GM23338 (cell line): Measurements from ENCODE around the gene ALX3. TPM values are rescaled to one million over a fixed set of nuclear protein-coding genes. Genes with fewer than 3 reads are reported as not detected.

ENCODE experiments used
- ATAC-seq: fragments of 200-7000 bp; cut with Tn5 transposase; 3 replicates; pipeline ENCODE4 v1.9.1; 2020
- DNase-seq: peaks from one replicate; pipeline ENCODE4 v3.0.0-alpha.2; 2015; ENCODE audit warnings: low spot score
- H2AFZ ChIP-seq: fragments of 200-600 bp; sonication (generic); 2 replicates; pipeline ENCODE4 v1.8.0; 2016; ENCODE audit warnings: antibody characterized with exemption, mild to moderate bottlenecking, moderate library complexity
- H3F3A ChIP-seq: fragments of 200-600 bp; sonication (generic); replicated peaks from 2 replicates; pipeline ENCODE4 v1.8.0; 2017; ENCODE audit warnings: antibody characterized with exemption, mixed run types, low read depth
- H3K27ac ChIP-seq: fragments of 200-600 bp; sonication (generic); 2 replicates; pipeline ENCODE4 v1.6.1; 2016; ENCODE audit warnings: low read depth
- H3K27me3 ChIP-seq: fragments of 200-600 bp; sonication (generic); 2 replicates; pipeline ENCODE4 v1.8.0; 2016; ENCODE audit warnings: mild to moderate bottlenecking, mixed run types, moderate library complexity; ENCODE audit not compliant: insufficient read depth
- H3K36me3 ChIP-seq: fragments of 200-600 bp; sonication (generic); 2 replicates; pipeline ENCODE4 v1.8.0; 2016; ENCODE audit warnings: mild to moderate bottlenecking; ENCODE audit not compliant: insufficient read depth
- H3K4me1 ChIP-seq: fragments of 200-600 bp; sonication (generic); 2 replicates; pipeline ENCODE4 v1.8.0; 2016; ENCODE audit warnings: mild to moderate bottlenecking, moderate library complexity; ENCODE audit not compliant: insufficient read depth
- H3K4me2 ChIP-seq: fragments of 200-600 bp; sonication (generic); 2 replicates; pipeline ENCODE4 v1.7.1; 2017; ENCODE audit warnings: mixed run types
- H3K4me3 ChIP-seq: fragments of 200-600 bp; sonication (generic); 2 replicates; pipeline ENCODE4 v1.6.1; 2016; ENCODE audit warnings: mixed run types
- H3K79me2 ChIP-seq: fragments of 200-600 bp; sonication (generic); replicated peaks from 2 replicates; pipeline ENCODE4 v1.8.0; 2017; ENCODE audit warnings: mild to moderate bottlenecking; ENCODE audit not compliant: insufficient read depth
- H3K9me2 ChIP-seq: fragments of 200-600 bp; sonication (generic); 2 replicates; pipeline ENCODE4 v1.8.0; 2017; ENCODE audit not compliant: insufficient read depth
- H4K20me1 ChIP-seq: fragments of 200-600 bp; sonication (generic); replicated peaks from 2 replicates; pipeline ENCODE4 v1.8.0; 2017; ENCODE audit warnings: mild to moderate bottlenecking; ENCODE audit not compliant: insufficient read depth
- H3K27ac Mint-ChIP-seq: 2 replicates; pipeline ENCODE4 v1.8.0; 2020; ENCODE audit warnings: inconsistent platforms, mild to moderate bottlenecking, moderate library complexity, mixed read lengths
- H3K27me3 Mint-ChIP-seq: 3 replicates; pipeline ENCODE4 v1.8.0; 2022; ENCODE audit warnings: low read depth, mild to moderate bottlenecking, moderate library complexity, mixed read lengths, inconsistent platforms; ENCODE audit not compliant: insufficient read depth, poor library complexity
- H3K36me3 Mint-ChIP-seq: 3 replicates; pipeline ENCODE4 v1.8.0; 2021; ENCODE audit warnings: low read depth, mild to moderate bottlenecking, inconsistent platforms, moderate library complexity, mixed read lengths
- H3K4me1 Mint-ChIP-seq: 3 replicates; pipeline ENCODE4 v1.8.0; 2020; ENCODE audit warnings: mild to moderate bottlenecking, inconsistent platforms, mixed read lengths
- H3K4me3 Mint-ChIP-seq: 3 replicates; pipeline ENCODE4 v1.8.0; 2021; ENCODE audit warnings: moderate library complexity, mild to moderate bottlenecking, inconsistent platforms, mixed read lengths
- H3K9me3 Mint-ChIP-seq: 3 replicates; pipeline ENCODE4 v1.8.0; 2020; ENCODE audit warnings: moderate library complexity, mild to moderate bottlenecking, inconsistent platforms, mixed read lengths
- CTCF ChIP-seq, 2 experiments: fragments of 200-600 bp in 1 of 2; sonication (generic) in 1 of 2; conservative IDR thresholded peaks; 2 replicates each; pipeline versions ENCODE4 v1.5.1 to v1.6.1; 2016 to 2017; ENCODE audit warnings: antibody characterized with exemption in 2 of 2, low read depth in 2 of 2, mild to moderate bottlenecking in 2 of 2, moderate library complexity in 1 of 2
- EZH2phosphoT487 ChIP-seq: fragments of 200-600 bp; sonication (generic); IDR thresholded peaks from one replicate; pipeline ENCODE4 v1.8.1; 2018; ENCODE audit warnings: antibody characterized with exemption; ENCODE audit not compliant: unreplicated experiment
- NANOG ChIP-seq: IDR thresholded peaks from 2 replicates; pipeline ENCODE4 v1.6.1; 2016; ENCODE audit warnings: antibody characterized with exemption, borderline replicate concordance
- POLR2AphosphoS5 ChIP-seq: IDR thresholded peaks from 2 replicates; pipeline ENCODE4 v1.6.1; 2016; ENCODE audit warnings: antibody characterized with exemption, low read depth
- ZNF331 ChIP-seq: fragments of 250-450 bp; sonication (Bioruptor Pico); IDR thresholded peaks from 2 replicates; pipeline ENCODE4 v1.5.0; 2020; ENCODE audit warnings: low read depth, mild to moderate bottlenecking, moderate library complexity
- polyA plus RNA-seq: library from polyadenylated mRNA; unstranded; fragments of >200 nt; fragmentation: Nextera tagmentation; extraction: Ambion mirVana; gene quantifications from 2 replicates; pipeline ENCODE4 v1.2.1, GENCODE V29; 2016
- total RNA-seq: library from RNA; depleted of rRNA; stranded (reverse); fragments of >200 nt; shearing (Covaris generic); gene quantifications from 2 replicates; pipeline ENCODE4 v1.2.3, GENCODE V29; 2014
- TF ChIP-seq, protein P1 (sequence below): fragments of 250-450 bp; sonication (Bioruptor Pico); IDR thresholded peaks from 2 replicates; pipeline ENCODE4 v1.5.0; 2020; ENCODE audit warnings: mild to moderate bottlenecking, moderate library complexity

The ALX3 gene
- total and polyA plus RNA-seq, 2 experiments from 2014 or later, result not detected

GRCh38 chr1:110114173-110114572, 43.7 kb upstream of the ALX3 start (continued):
- TF ChIP-seq, protein P1, sequence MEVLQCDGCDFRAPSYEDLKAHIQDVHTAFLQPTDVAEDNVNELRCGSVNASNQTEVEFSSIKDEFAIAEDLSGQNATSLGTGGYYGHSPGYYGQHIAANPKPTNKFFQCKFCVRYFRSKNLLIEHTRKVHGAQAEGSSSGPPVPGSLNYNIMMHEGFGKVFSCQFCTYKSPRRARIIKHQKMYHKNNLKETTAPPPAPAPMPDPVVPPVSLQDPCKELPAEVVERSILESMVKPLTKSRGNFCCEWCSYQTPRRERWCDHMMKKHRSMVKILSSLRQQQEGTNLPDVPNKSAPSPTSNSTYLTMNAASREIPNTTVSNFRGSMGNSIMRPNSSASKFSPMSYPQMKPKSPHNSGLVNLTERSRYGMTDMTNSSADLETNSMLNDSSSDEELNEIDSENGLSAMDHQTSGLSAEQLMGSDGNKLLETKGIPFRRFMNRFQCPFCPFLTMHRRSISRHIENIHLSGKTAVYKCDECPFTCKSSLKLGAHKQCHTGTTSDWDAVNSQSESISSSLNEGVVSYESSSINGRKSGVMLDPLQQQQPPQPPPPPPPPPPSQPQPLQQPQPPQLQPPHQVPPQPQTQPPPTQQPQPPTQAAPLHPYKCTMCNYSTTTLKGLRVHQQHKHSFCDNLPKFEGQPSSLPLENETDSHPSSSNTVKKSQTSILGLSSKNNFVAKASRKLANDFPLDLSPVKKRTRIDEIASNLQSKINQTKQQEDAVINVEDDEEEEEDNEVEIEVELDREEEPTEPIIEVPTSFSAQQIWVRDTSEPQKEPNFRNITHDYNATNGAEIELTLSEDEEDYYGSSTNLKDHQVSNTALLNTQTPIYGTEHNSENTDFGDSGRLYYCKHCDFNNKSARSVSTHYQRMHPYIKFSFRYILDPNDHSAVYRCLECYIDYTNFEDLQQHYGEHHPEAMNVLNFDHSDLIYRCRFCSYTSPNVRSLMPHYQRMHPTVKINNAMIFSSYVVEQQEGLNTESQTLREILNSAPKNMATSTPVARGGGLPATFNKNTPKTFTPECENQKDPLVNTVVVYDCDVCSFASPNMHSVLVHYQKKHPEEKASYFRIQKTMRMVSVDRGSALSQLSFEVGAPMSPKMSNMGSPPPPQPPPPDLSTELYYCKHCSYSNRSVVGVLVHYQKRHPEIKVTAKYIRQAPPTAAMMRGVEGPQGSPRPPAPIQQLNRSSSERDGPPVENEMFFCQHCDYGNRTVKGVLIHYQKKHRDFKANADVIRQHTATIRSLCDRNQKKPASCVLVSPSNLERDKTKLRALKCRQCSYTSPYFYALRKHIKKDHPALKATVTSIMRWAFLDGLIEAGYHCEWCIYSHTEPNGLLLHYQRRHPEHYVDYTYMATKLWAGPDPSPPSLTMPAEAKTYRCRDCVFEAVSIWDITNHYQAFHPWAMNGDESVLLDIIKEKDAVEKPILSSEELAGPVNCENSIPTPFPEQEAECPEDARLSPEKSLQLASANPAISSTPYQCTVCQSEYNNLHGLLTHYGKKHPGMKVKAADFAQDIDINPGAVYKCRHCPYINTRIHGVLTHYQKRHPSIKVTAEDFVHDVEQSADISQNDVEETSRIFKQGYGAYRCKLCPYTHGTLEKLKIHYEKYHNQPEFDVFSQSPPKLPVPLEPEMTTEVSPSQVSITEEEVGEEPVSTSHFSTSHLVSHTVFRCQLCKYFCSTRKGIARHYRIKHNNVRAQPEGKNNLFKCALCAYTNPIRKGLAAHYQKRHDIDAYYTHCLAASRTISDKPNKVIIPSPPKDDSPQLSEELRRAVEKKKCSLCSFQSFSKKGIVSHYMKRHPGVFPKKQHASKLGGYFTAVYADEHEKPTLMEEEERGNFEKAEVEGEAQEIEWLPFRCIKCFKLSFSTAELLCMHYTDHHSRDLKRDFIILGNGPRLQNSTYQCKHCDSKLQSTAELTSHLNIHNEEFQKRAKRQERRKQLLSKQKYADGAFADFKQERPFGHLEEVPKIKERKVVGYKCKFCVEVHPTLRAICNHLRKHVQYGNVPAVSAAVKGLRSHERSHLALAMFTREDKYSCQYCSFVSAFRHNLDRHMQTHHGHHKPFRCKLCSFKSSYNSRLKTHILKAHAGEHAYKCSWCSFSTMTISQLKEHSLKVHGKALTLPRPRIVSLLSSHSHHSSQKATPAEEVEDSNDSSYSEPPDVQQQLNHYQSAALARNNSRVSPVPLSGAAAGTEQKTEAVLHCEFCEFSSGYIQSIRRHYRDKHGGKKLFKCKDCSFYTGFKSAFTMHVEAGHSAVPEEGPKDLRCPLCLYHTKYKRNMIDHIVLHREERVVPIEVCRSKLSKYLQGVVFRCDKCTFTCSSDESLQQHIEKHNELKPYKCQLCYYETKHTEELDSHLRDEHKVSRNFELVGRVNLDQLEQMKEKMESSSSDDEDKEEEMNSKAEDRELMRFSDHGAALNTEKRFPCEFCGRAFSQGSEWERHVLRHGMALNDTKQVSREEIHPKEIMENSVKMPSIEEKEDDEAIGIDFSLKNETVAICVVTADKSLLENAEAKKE (CRISPR knock-in tag), result no peak
- TF ChIP-seq EZH2phosphoT487, result no peak

GRCh38 chr1:110113551-110113950, 43.1 kb upstream of the ALX3 start:
- Histone ChIP-seq H3K9me2 (no peaks in the 10 kb centered on the region), H3K4me3 (no peak overlapping the region), H3K36me3 (no peaks in the 10 kb centered on the region), H4K20me1 (no peaks in the 10 kb centered on the region), H3F3A (no peaks in the 10 kb centered on the region), H3K4me2 (no peak overlapping the region), H3K79me2 (no peaks in the 10 kb centered on the region), H2AFZ (no peak overlapping the region), H3K27ac (no peak overlapping the region), H3K27me3 (no peaks in the 10 kb centered on the region), H3K4me1 (no peaks in the 10 kb centered on the region; the same call in 1 of the 2 replicates)
- Mint-ChIP-seq H3K4me1 (no peaks in the 10 kb centered on the region; the same call in 2 of the 3 replicates), H3K27me3 (peaks cover 18% of the 10 kb centered on the region), H3K36me3 (no peaks in the 10 kb centered on the region), H3K4me3 (no peak overlapping the region), H3K9me3 (no peaks in the 10 kb centered on the region), H3K27ac (no peak overlapping the region)
- DNase-seq (no peak), ATAC-seq (no peak)
- TF ChIP-seq EZH2phosphoT487 (no peak), ZNF331 (CRISPR knock-in tag) (no peak), POLR2AphosphoS5 (no peak), CTCF (conservative IDR thresholded peaks at IDR 0.05; ENCODE audit: low read depth in 2 of 2) (no peak), NANOG (no peak)
- TF ChIP-seq, protein P1 (CRISPR knock-in tag), result no peak
